Posterior vena cava (tissue), 2 donors: ENCODE measurements around the gene CCL26. TPM values are rescaled to one million over a fixed set of nuclear protein-coding genes. Genes with fewer than 3 reads are reported as not detected.
A peak's percentile ranks its signal among the peaks of the same experiment; 100 is the strongest.
"Not testable (repeated sequence)": the region's sequence is repeated elsewhere in the genome, so short reads cannot be mapped to it uniquely, and the experiment has no call there.

Source experiments
- DNase-seq: peaks from one replicate; pipeline ENCODE4 v3.0.0-alpha.2; 2020; ENCODE audit warnings: low spot score
- intact Hi-C, 2 donors: fragments of 100-400 bp; cut with DNase I; formaldehyde crosslinking; loops; one replicate each; pipeline versions ENCODE4 v1.14.1 to v1.14.2; 2022 to 2023
- total RNA-seq, 2 donors: library from RNA; stranded (reverse); fragmentation: NEBNext Ultra II Directional; extraction: Animal tissue kit (Norgen Biotek cat#: 25700); gene quantifications; one replicate each; pipeline ENCODE4 v1.2.1, GENCODE V29; 2021
- donor health status: DM: yes; HTN: yes; CAD: no.
- donor health status: DM: yes; HTN: yes; CAD: no.

The CCL26 gene
- total RNA-seq, 2 donors from 2014 or later: 0.97 to 1.00 TPM

- intact Hi-C loops: loop anchor here in 1 of 2 donors (10.0 kb wide), 1 partner anchor 189 kb away; no protein-coding TSS in a partner anchor
- DNase-seq: no peak
Observed at GRCh38 chr7:75743455-75743859, 28.6 kb downstream of the CCL26 start.

- no peak for DNase-seq
- intact Hi-C loops: loop anchor here in 1 of 2 donors (10.0 kb wide), 1 partner anchor 186 kb away; no protein-coding TSS in a partner anchor
Observed at GRCh38 chr7:75740846-75741497, 31.0 kb downstream of the CCL26 start.

GRCh38 chr7:75739796-75740672 is 32.0 kb downstream of the CCL26 start:
- intact Hi-C loops: loop anchor here in 1 of 2 donors (10.0 kb wide), 1 partner anchor 185 kb away; no protein-coding TSS in a partner anchor
- no peak for DNase-seq

GRCh38 chr7:75738975-75739795 is 32.8 kb downstream of the CCL26 start:
- intact Hi-C loops: no loop called here
- peak; percentile 100 for DNase-seq

- intact Hi-C loops: no loop called here
- DNase-seq: peak; percentile 81
Observed at GRCh38 chr7:75738604-75738974, 33.4 kb downstream of the CCL26 start, which contains the start of gene HIP1. HIP1 (minus strand) TSS chr7:75738941; CDS start chr7:75738920, 21 bp downstream.

GRCh38 chr7:75737856-75738603 is 34.0 kb downstream of the CCL26 start:
- DNase-seq: no peak
- intact Hi-C loops: no loop called here

- intact Hi-C loops: no loop called here
- DNase-seq: no peak
Observed at GRCh38 chr7:75735581-75736350, 36.2 kb downstream of the CCL26 start.

GRCh38 chr7:75734586-75735458 is 37.2 kb downstream of the CCL26 start:
- no peak for DNase-seq
- intact Hi-C loops: no loop called here

GRCh38 chr7:75732764-75733630 is 39.0 kb downstream of the CCL26 start:
- DNase-seq: no peak
- intact Hi-C loops: no loop called here

GRCh38 chr7:75732016-75732521 is 39.9 kb downstream of the CCL26 start:
- no peak for DNase-seq
- intact Hi-C loops: no loop called here

- DNase-seq: no peak
- intact Hi-C loops: no loop called here
Observed at GRCh38 chr7:75729851-75730274, 42.1 kb downstream of the CCL26 start.

- DNase-seq: no peak
- intact Hi-C loops: no loop called here
Observed at GRCh38 chr7:75727881-75728593, 44.0 kb downstream of the CCL26 start.

GRCh38 chr7:75727351-75727750 is 44.7 kb downstream of the CCL26 start:
- DNase-seq, intact Hi-C loops: not testable (repeated sequence)

- DNase-seq: no peak
- intact Hi-C loops: no loop called here
Observed at GRCh38 chr7:75725306-75725705, 46.7 kb downstream of the CCL26 start.

GRCh38 chr7:75723444-75723843 is 48.6 kb downstream of the CCL26 start:
- no peak for DNase-seq
- intact Hi-C loops: no loop called here
